ENCODE results near the gene GPC5.
"Not testable (repeated sequence)": the region's sequence is repeated elsewhere in the genome, so short reads cannot be mapped to it uniquely, and the experiment has no call there.

GPC5 gene

DNA sequence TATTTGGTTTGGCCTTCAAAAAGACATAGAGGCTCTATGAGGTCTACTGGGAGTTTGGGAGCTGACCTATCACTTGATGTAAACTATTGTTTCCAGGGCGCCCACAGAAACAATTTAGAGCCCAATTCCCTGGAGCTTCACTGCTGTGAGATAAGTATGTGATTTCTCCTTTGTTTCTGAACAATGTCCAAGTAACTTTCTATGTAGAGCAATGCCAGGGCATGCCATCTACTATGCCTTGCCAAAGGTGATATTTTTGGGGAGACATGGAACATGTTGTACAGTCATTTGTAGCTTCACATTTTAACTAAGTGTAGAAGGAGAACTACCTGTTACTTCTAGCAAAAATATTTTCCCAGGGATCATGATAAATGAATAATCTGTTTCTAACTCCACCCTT lies 872.6 kb downstream of the GPC5 start:
- DNase-seq (ENCODE audit: low read depth) = no peak

DNA sequence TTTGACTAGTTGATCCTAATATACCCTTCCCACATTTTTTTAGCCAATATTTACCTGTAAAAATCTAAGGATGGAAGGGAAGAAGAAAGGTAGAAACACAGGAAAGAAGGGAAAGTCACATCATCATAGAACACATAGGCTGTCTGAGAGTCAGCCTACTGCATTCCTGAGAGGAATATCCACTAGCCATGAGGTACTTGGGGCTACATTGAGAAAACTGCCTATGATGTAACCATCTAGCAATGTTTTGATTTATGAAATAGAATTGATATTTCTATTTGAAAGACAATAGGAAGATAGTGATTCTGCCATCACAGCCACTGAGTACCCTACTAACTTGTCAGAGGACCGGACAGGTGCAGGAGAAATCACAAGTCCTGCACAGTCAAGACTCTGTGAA lies 873.8 kb downstream of the GPC5 start:
- DNase-seq (ENCODE audit: low read depth) = no peak

DNA sequence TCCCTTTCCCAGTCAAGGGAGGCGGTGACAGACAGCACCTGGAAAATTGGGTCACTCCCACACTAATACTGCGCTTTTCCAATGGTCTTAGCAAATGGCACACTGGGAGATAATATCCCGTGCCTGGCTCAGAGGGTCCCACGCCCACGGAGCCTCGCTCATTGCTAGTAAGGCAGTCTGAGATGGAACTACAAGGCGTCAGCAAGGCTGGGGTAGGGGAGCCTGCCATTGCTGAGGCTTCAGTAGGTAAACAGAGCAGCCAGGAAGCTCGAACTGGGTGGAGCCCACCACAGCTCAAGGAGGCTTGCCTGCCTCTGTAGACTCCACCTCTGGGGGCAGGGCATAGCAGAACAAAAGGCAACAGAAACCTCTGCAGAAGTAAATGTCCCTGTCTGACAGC lies 882.6 kb downstream of the GPC5 start:
- DNase-seq (ENCODE audit: low read depth) = not testable (repeated sequence)

DNA sequence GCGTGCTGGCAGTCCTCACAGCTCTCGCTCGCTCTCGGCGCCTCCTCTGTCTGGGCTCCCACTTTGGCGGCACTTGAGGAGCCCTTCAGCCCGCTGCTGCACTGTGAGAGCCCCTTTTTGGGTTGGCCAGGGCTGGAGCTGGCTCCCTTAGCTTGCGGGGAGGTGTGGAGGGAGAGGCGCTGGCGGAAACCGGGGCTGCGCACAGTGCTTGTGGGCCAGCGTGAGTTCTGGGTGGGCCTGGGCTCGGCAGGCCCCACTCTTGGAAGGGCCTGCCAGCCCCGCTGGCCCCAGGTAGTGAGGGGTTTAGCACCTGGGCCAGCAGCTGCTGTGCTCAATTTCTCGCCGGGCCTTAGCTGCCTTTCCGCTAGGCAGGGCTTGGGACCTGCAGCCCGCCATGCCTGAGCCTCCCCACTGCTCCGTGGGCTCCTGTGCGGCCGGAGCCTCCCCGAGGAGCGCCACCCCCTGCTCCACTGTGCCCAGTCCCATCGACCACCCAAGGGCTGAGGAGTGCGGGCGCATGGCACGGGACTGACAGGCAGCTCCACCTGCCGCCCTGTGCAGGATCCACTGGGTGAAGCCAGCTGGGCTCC lies 892.4 kb downstream of the GPC5 start:
- not testable (repeated sequence) for DNase-seq (ENCODE audit: low read depth)

DNA sequence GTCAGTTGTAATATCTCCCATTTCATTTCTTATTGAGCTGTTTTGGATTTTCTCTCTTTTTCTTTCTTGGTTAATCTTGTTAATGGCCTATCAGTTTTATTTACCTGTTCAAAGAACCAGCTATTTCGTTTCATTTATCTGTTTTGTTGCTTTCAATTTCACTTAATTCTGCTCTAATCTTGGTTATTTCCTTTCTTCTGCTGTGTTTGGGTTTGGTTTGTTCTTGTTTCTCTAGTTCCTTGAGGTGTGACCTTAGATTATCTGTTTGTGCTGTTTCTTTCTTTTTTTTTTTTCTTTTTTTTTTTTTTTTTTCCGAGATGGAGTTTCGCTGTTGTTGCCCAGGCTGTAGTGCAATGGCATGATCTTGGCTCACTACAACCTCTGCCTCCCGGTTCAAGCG lies 896.1 kb downstream of the GPC5 start:
- not testable (repeated sequence) for DNase-seq (ENCODE audit: low read depth)

DNA sequence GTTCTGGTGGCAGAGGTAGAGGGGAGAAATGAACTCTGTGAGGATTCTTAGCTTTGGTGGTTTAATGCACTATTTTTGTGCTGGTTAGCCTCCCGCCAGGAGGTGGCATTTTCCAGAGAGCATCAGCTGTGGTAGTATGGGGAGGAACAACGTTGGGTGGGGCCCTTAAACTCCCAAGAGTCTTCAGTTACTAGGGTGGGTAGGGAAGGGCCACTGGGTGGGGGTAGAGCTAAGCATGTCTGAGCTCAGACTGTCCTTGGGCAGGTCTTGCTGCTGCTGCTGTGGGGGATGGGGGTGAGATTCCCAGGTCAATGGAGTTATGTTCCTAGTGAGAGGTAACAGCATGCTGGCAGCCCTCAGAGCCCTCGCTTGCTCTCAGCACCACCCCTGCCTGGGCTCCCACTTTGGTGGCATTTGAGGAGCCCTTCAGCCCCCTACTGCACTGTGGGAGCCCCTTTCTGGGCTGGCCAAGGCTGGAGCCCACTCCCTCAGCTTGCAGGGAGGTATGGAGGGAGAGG lies 897.8 kb downstream of the GPC5 start:
- not testable (repeated sequence) for DNase-seq (ENCODE audit: low read depth)

DNA sequence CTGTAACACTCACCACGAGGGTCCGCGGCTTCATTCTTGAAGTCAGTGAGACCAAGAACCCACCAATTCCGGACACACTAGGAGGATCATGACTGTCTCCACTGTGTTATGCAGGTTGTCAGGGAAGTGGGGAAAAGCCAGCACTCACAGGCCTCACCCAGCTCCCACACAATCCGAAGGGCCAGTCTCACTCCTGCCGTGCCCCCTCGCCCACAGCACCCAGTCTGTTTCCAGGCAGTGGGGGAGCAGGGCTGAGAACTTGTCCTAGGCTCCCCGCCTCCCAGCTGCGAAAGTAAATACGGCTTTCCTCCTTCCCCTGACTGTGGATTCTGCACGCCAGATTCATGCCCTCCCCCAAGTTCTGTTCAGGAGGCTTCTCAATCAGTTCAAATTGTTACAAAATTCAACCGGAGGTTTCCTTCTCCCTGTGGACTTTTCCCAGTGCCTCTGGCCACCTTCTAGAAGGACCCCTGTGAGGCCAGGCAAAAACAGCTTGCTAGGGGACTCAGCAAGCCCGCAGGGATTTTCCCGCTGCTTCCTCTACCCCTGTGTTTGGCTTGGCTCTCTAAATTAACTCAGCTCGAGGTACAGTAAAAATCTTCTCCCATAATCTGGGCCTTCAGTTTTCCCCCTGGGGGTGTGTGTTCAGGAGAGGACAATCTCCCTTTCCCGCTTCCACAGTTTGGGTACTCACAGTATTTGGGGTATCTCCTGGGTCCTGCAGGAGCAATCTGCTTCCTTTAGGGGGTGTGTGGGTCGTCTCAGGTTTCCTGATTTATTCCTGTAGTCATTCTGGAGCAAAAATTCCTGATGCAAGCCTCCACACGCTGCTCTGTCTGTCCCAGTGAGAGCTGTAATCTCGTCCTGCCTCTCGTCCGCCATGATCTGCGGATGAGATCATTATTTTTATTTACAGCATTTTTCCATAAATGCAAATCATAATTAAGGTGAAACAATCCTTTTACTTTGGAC lies 899.8 kb downstream of the GPC5 start:
- no peak for DNase-seq (ENCODE audit: low read depth)

DNA sequence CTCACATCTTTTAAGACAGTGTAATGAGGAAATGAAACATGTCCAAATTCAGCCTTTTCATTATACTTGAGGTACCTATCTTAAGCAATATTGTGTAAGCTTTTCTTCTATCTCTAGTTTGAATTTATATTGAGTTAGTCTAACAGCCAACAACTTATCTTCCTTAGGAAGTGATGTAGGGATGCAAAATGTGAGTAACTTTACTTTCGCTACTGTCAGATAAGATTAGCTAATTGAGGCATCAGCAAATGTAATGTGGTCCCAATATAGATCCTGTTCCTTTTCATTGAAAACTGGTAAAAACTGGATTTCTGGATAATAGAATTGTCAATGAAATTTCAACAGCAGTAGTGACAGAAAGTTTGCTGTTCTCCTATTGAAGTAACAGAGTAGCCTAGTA lies 902.2 kb downstream of the GPC5 start:
- DNase-seq (ENCODE audit: low read depth) = no peak

DNA sequence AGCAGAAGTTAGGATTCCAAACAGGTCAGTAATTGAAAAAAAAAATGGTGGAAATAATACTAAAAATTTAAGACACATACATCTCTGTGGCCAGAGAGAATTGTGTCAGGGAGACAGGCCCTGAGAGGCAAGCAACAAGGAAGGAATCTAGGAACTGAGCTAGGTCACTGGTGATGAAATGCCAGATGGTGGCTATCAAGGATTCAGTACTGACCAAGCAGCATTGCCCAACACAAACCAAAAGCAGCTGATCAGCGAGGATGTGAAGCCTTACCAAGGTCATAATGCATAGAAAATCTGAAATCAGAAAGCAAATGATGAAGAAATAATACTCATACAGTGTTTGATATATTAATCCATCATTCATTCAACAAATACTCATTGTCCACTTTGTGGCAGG lies 905.0 kb downstream of the GPC5 start:
- DNase-seq (ENCODE audit: low read depth) = peak; percentile 75

DNA sequence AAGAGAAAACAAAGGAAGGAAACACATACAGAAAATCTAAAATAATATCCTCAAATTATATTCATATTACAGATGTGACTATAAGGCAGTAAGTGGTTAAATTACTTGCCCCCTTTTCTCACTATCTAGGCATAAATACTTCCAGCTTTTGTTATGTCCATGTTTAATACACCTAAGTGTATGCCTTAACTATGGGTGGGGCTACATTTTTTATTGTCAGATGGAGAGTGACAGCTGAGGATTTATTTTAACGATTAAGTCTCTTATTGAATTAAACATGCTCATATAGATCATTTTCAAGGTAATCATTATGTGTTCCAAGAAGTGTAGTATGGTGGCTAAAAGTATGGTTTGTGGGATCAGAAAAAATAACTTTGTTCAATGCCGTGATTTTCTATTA lies 909.3 kb downstream of the GPC5 start:
- DNase-seq (ENCODE audit: low read depth) = no peak

DNA sequence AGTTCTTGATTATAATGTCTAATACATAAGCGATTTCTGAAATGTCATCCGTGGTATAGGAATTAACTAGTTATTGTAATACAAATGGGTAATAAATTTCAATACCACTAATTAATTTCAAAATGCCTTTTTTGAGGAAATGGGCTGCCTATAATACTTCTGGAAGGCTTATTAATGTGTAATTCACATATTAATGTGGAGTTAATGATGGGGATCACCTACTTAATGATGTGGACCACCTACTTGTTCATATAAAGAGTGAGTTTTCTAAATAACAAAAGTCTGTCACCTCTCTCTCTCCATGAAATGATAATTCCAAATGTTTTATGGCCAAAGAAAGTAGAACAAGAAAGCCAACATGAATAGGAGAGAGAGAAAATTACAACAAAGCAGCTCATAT lies 914.4 kb downstream of the GPC5 start:
- no peak for DNase-seq (ENCODE audit: low read depth)

DNA sequence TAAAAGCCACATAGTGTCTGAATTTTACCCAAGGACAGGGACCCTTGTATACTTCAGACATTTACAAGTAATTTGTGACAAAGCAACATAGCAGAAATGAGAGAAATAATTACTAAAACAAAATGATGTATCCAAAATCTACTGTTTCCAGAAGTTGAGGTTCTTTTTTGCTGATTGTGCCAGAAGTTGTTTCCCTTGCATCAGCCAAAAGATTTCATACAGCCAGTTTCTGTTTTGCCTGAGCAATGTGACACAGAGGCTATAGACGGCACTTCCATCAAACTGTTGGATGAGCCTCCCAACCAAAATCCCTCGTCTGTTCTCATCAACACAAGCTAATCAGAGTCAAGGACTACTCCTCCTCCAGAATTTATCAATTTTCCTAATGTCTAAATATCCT lies 915.0 kb downstream of the GPC5 start:
- DNase-seq (ENCODE audit: low read depth) = no peak

DNA sequence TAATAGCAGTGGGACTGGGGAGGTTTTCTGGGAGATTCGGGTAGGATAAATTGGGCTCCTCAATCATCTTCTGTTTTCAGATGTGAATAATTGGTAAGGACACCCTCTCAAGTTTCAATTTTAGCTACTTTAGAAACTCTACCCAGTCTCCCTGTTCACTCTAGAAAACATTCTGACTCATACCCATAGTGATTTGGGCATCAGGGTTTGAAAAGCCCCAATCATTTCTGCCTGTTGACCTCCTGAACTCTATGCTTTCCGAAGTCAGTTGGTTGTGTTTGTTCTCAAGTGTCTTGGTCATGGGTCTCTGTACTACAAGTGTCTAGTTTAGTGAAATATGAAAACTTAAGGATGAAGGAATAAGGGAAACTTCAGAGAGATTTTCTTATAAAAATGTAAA lies 916.8 kb downstream of the GPC5 start:
- DNase-seq (ENCODE audit: low read depth) = peak; percentile 8

DNA sequence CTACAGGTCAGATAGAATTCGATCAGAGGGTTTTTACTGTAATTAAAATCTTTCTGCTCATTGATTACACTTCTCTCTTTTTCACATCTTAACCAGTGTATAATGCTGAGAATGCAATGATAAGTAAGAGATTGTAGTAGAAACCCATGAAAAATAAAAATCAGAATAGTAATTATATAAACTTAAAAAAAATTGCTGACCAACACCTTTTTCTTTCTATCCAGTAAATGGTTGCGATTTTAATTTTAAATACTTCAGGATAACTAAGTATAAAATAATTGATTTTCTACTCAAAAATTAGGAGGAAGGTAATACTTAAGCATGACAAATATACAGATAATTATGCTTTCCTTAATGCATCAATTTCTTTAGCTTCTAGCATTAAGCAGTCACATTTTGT lies 917.6 kb downstream of the GPC5 start:
- no peak for DNase-seq (ENCODE audit: low read depth)

DNA sequence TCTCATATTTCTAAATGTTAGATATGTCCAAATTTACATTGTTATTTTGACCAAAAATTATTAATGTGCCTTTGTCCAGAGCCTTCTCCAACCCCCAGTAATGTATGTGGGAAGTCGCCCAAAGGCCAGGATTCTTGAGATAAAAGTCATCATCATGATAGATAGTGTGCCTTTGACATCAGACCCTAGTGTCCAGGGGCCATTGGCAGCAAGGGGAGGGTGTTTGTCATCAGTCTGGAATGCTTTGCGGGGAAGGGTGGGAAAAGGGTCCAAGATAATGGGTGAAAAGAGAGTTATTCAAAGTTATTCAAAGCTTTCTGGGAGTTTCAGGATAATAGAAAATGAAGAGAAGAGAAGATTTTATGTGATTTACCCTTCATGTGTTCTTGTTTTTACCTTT lies 918.6 kb downstream of the GPC5 start:
- peak; percentile 35 for DNase-seq (ENCODE audit: low read depth)

DNA sequence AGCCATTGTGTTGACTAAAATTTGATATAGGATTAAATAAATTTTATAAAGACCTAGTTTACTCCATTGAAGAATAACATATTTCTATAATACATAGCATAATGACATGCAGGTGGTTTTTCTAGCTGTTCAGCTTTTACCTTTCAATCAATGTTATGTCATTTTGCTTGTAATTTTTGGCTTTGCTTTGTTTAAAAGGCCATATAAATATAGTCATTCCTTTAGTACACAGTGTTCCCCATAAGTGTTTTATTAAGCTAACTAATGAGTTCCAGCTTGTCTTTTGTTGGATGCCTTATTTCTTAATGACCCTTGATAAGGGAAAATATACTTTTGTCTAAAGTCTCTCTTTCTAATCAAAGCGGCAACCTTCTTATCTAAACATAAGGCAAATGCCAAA lies 921.9 kb downstream of the GPC5 start:
- no peak for DNase-seq (ENCODE audit: low read depth)

DNA sequence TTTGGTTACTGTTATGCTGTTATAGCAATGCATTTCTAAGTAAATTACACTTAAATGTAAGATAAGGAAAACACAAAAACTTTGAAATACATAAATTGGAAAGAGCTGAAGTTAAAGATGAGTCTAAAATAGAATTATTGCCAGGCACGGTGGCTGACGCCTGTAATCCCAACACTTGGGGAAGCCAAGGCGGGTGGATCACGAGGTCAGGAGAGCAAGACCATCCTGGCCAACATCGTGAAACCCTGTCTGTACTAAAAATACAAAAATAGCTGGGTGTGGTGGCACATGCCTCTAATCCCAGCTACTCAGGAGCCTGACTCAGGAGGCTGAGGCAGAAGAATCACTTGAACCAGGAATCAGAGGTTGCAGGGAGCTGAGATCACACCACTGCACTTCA lies 922.8 kb downstream of the GPC5 start:
- no peak for DNase-seq (ENCODE audit: low read depth)

DNA sequence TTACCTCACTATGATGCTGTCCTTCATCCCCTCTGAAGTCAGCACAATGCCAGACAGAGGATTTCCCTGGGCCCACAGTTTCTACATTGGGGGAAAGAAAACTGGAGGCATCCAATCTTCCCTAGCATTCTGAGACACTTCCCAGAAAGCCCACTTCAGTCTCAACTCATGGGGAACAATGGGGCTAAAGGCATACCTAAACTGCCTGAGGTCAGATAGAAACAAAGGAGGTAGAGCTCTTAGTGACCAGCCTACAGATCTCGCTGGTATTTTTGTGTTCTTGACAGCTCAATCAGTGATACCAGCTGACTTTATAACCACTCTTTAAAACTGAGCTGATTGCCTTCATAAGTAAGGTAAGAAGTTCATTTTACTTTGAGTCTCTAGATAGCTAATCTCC lies 947.2 kb downstream of the GPC5 start:
- no peak for DNase-seq (ENCODE audit: low read depth)

DNA sequence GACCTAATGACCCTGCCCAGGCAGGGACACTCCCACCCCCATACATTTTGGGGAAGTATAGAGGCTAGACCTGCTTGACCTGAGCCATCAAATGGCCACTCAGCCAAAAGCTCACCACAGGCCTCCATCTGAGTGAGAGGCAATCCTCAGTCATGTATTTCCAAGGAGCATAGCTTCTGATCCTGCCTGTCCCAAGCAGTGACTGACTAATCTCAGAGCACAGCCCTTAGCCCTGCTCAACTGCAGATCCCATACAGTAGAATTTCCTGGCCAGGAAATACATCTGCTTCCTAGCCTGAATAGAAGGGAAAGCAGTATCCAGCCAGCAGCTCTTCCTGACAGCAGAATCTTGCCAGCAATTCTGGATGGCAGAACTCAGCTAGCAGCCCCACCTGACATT lies 947.6 kb downstream of the GPC5 start:
- no peak for DNase-seq (ENCODE audit: low read depth)

DNA sequence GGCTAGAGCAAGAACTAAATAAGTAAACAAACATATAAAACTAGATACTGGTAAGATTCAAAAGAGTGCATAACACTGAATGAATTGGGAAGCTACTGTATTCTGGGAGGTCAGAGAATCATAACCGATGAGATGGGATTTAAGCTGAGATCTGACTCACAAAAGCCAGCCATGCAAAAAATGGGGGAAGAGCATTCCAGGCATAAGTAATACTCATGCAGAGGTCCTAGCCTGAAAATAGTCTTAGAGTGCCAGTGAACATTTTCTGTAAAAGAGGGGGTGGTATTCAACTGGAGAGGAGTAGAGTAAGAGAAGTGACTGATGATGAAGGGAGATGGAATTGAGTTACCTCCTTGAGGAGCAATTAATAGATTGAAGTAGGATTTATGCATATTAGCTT lies 956.2 kb downstream of the GPC5 start:
- peak; percentile 42 for DNase-seq (ENCODE audit: low read depth)

DNA sequence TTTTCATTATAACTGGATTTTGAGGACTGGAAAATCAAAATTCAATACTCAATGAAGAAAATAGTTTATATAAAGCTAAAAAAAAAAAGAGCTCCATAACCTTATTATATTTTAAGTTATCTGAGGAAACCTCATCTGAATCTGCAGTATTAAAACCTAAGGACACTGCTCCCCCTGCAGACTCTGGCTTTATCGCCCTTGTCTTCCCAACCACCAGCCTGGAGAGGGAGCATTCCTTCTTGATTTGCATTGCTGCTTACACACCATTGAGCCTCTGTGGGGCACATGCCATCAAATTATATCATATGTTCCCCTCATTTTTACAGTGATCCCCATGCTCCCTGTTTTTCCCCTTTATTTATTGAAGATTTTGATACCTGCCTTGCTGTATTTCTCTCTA lies 956.8 kb downstream of the GPC5 start:
- peak; percentile 23 for DNase-seq (ENCODE audit: low read depth)

DNA sequence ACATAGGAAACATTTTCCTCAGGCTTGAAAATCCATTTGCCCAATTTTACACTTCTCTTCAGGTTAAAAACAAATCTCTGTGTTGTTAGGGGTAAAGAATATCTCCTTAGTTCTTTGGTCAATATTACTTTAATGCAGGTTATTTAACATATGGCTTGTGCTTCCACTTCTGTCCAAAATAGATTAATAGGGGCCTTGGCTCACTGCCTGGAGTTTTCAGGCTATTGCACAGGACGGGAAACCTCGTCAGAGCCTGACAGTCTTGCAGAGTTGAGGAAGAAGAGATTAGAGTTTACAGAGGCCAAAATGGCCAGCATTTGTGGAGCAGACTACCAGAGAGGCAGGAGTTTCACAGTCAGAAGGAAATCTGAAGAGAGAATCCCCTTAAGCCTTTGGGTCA lies 964.3 kb downstream of the GPC5 start:
- no peak for DNase-seq (ENCODE audit: low read depth)

DNA sequence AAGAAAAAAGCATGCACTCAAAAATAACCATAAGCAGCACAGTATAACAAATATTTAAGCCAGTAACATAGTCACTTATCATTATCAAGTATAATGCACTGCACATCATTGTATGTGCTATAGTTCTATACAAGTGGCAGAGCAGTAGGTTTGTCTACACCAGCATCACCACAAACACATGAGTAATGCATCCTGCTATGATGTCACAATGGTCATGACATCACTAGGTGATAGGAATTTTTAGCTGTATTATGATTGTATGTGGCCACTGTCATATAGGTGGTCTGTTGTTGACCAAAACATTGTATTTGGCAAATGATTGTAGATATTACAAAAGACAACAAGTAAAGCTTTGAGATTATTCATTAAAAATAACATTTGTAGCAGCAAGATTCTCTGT lies 967.5 kb downstream of the GPC5 start:
- no peak for DNase-seq (ENCODE audit: low read depth)
